ENCODE data around the gene KCNH1. TPM values are rescaled to one million over a fixed set of nuclear protein-coding genes. Genes with fewer than 3 reads are reported as not detected.

KCNH1 gene
- total RNA-seq, 1 experiment from 2014 or later: not detected

DNA sequence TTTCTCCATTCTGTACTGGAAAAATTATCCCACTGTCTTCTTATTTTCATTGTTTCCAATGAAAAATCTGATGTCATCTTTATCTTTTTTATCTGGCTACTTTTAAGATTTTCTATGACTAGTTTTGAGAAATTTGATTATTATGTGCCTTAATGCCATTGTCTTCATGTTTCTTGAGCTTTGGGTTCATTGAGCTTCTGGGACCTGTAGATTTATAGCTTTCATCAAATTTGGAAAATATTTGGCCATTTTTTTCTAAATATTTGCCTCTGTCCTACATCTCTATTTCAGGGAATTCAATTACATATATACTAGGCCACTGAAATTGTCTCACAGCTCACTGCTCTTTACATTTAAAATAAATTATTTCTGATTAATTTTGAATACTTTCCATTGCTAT, 38.7 kb upstream of the KCNH1 start:
- no peaks in the 10 kb centered on the region for H3K36me3 Mint-ChIP-seq (ENCODE audit: insufficient read depth, unreplicated experiment)
- peaks cover 25% of the 10 kb centered on the region for H3K9me3 Mint-ChIP-seq (ENCODE audit: unreplicated experiment)
- POLR2A ChIA-PET: no interaction called here
- BruUV-seq (replicated peaks): no TSS peak
- Histone ChIP-seq H3K4me3 (ENCODE audit: low read depth, low read length) (no peak overlapping the region), H3K36me3 (ENCODE audit: control insufficient read depth, insufficient read depth, low read length) (no peaks in the 10 kb centered on the region), H3K27me3 (replicated peaks; ENCODE audit: control insufficient read depth, insufficient read depth, low read length) (no peaks in the 10 kb centered on the region), H3K4me1 (no peaks in the 10 kb centered on the region), H3K9me3 (peaks cover 20% of the 10 kb centered on the region)
- intact Hi-C loops (cut with micrococcal nuclease; ENCODE audit: unreplicated experiment): no loop called here
- H3K27ac Mint-ChIP-seq (ENCODE audit: unreplicated experiment): no peak overlapping the region
- TF ChIP-seq, protein P1, sequence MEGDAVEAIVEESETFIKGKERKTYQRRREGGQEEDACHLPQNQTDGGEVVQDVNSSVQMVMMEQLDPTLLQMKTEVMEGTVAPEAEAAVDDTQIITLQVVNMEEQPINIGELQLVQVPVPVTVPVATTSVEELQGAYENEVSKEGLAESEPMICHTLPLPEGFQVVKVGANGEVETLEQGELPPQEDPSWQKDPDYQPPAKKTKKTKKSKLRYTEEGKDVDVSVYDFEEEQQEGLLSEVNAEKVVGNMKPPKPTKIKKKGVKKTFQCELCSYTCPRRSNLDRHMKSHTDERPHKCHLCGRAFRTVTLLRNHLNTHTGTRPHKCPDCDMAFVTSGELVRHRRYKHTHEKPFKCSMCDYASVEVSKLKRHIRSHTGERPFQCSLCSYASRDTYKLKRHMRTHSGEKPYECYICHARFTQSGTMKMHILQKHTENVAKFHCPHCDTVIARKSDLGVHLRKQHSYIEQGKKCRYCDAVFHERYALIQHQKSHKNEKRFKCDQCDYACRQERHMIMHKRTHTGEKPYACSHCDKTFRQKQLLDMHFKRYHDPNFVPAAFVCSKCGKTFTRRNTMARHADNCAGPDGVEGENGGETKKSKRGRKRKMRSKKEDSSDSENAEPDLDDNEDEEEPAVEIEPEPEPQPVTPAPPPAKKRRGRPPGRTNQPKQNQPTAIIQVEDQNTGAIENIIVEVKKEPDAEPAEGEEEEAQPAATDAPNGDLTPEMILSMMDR (IDR thresholded peaks at IDR 0.05; ENCODE audit: insufficient read depth in 1 of 2, low read depth in 1 of 2, low read length in 1 of 2, severe bottlenecking in 1 of 2, unreplicated experiment in 1 of 2): no peak
- H3K27me3 Mint-ChIP-seq (ENCODE audit: insufficient read depth, unreplicated experiment): no peaks in the 10 kb centered on the region
- no peak overlapping the region for H3K4me3 Mint-ChIP-seq (ENCODE audit: unreplicated experiment)
- no peaks in the 10 kb centered on the region for H3K4me1 Mint-ChIP-seq (ENCODE audit: low read depth, unreplicated experiment)
- CTCF ChIA-PET: no interaction called here
- DNase-seq: no peak

DNA sequence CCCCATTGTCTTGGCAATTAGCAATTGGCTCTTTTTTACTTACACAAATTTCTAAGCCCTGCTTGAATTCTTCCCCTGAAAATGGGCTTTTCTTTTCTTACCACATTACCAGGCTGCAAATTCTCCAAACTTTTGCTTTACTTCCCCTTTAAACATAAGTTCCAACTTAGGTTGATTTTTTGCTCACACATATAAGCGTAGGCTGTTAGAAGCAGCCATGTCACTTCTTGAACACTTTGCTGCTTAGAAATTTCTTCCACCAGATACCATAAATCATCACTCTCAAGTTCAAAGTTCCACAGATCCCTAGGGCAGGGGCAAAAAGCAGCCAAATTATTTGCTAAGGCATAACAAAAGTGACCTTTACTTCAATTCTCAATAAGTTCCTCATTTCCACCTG, 35.4 kb upstream of the KCNH1 start:
- Histone ChIP-seq H3K4me3 (ENCODE audit: low read depth, low read length) (no peak overlapping the region), H3K27me3 (replicated peaks; ENCODE audit: control insufficient read depth, insufficient read depth, low read length) (no peaks in the 10 kb centered on the region), H3K36me3 (ENCODE audit: control insufficient read depth, insufficient read depth, low read length) (no peaks in the 10 kb centered on the region), H3K9me3 (peaks cover 20% of the 10 kb centered on the region), H3K4me1 (no peaks in the 10 kb centered on the region)
- CTCF ChIA-PET: no interaction called here
- Mint-ChIP-seq H3K9me3 (ENCODE audit: unreplicated experiment) (peaks cover 34% of the 10 kb centered on the region), H3K4me3 (ENCODE audit: unreplicated experiment) (no peak overlapping the region), H3K36me3 (ENCODE audit: insufficient read depth, unreplicated experiment) (no peaks in the 10 kb centered on the region), H3K27me3 (ENCODE audit: insufficient read depth, unreplicated experiment) (peaks cover 13% of the 10 kb centered on the region), H3K27ac (ENCODE audit: unreplicated experiment) (no peak overlapping the region), H3K4me1 (ENCODE audit: low read depth, unreplicated experiment) (no peaks in the 10 kb centered on the region)
- TF ChIP-seq, protein P1 (IDR thresholded peaks at IDR 0.05; ENCODE audit: insufficient read depth in 1 of 2, low read depth in 1 of 2, low read length in 1 of 2, severe bottlenecking in 1 of 2, unreplicated experiment in 1 of 2): no peak
- POLR2A ChIA-PET: no interaction called here
- BruUV-seq (replicated peaks): no TSS peak
- DNase-seq: no peak
- intact Hi-C loops (cut with micrococcal nuclease; ENCODE audit: unreplicated experiment): no loop called here

DNA sequence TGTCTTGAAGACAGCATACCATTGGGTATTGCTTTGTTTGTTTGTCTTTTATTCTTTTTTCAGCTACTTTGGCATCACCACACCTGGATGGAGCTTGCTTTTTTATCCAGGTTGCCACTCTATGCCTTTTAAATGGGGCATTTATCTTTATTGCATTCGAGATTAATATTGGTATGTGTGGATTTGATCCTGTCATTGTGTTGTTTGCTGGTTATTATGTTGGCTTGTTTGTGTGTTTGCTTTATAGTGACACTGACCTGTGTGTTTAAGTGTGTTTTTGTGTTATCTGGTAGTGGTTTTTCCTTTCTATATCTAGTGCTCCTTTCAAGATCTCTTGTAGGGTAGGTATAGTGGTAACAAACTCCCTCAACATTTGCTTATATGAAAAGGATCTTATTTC, 24.9 kb upstream of the KCNH1 start:
- BruUV-seq (replicated peaks): no TSS peak
- CTCF ChIA-PET: no interaction called here
- H3K27ac Mint-ChIP-seq (ENCODE audit: unreplicated experiment): no peak overlapping the region

More for the DNA sequence above, 24.9 kb upstream of the KCNH1 start:
- Mint-ChIP-seq H3K4me1 (ENCODE audit: low read depth, unreplicated experiment) (no peaks in the 10 kb centered on the region), H3K27me3 (ENCODE audit: insufficient read depth, unreplicated experiment) (peaks cover 10% of the 10 kb centered on the region), H3K36me3 (ENCODE audit: insufficient read depth, unreplicated experiment) (no peaks in the 10 kb centered on the region), H3K9me3 (ENCODE audit: unreplicated experiment) (peaks cover 11% of the 10 kb centered on the region), H3K4me3 (ENCODE audit: unreplicated experiment) (no peak overlapping the region)
- POLR2A ChIA-PET: no interaction called here
- H3K9me3 ChIP-seq: peaks cover 8% of the 10 kb centered on the region
- intact Hi-C loops (cut with micrococcal nuclease; ENCODE audit: unreplicated experiment): no loop called here
- TF ChIP-seq, protein P1 (IDR thresholded peaks at IDR 0.05; ENCODE audit: insufficient read depth in 1 of 2, low read depth in 1 of 2, low read length in 1 of 2, severe bottlenecking in 1 of 2, unreplicated experiment in 1 of 2): no peak
- H3K4me1 ChIP-seq: no peaks in the 10 kb centered on the region
- H3K4me3 ChIP-seq (ENCODE audit: low read depth, low read length): no peak overlapping the region
- DNase-seq: no peak
- H3K36me3 ChIP-seq (ENCODE audit: control insufficient read depth, insufficient read depth, low read length): no peaks in the 10 kb centered on the region
- H3K27me3 ChIP-seq (replicated peaks; ENCODE audit: control insufficient read depth, insufficient read depth, low read length): no peaks in the 10 kb centered on the region; the same call in 1 of the 2 replicates
